ENCODE results near the gene CAPS2.
"Not testable (repeated sequence)": the region's sequence is repeated elsewhere in the genome, so short reads cannot be mapped to it uniquely, and the experiment has no call there.

The CAPS2 gene

GRCh38 chr12:75329918-75330826 lies at the start of gene CAPS2:
TSS of gene CAPS2 (minus strand) at chr12:75330324. CDS start at chr12:75326498, 3,826 bp downstream.
- DNase-seq, result peak; percentile 81

DNA sequence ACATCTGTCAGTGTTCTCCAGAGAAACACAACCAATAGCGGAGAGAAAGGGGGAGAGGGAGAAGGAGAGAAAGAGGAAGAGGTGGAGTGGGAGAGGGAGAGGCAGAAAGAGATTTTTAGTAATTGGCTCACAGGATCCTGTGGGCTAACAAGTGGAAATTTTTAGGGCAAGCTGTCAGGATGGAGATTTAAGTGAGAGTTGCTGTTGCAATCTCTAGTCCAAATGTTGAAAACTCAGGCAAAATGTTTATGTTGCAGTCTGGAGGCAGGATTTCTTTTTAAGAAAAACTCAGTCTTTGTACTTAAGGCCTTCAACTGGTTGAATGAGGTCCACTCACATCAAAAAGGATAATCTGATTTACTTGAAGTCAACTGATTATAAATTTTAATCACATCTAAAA lies 48.2 kb upstream of the CAPS2 start:
- peak; percentile 18 for DNase-seq

DNA sequence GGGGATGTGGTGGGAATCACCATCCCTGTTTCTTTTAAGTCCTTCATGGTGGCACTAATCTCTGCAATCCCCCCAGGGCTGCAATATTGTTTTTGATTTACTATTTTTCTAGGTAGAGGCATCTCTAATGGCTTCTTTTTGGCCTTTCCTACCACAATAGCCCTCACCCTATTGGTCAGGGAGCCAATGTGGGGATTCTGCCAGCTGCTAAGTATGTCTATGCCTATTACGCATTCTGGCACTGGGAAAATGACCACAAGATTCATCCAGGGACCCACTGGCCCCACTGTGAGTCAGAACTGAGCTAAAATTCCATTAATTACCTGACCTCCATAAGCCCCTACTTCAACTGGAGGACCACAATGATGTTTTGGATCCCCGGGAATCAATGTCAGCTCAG lies 44.8 kb upstream of the CAPS2 start:
- peak; percentile 9 for DNase-seq

GRCh38 chr12:75366629-75367028 lies 36.5 kb upstream of the CAPS2 start:
- peak; percentile 46 for DNase-seq

DNA sequence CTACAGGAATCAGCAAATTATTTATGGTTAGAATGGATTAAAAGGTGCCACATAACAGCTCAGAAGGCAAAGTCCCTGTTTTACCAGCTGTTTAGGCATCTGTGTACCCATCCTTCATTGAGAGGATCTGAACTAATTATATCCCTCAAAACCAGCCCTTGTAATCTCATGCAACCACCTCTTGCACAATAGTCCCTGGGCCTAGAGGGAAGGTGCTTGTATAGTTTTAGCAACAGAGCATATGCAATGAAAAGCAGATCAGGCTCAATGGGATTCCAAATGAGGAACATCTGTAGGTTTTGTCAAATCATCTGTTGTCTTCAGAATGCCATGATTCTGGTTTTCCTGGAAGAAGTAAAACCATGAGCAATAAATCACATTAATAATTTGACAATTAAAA lies 34.8 kb upstream of the CAPS2 start:
- DNase-seq, result peak; percentile 70

- no peak for DNase-seq
Measured at GRCh38 chr12:75361408-75361807, 31.3 kb upstream of the CAPS2 start.

- no peak for DNase-seq
Measured at GRCh38 chr12:75360920-75361319, 30.8 kb upstream of the CAPS2 start.

DNA sequence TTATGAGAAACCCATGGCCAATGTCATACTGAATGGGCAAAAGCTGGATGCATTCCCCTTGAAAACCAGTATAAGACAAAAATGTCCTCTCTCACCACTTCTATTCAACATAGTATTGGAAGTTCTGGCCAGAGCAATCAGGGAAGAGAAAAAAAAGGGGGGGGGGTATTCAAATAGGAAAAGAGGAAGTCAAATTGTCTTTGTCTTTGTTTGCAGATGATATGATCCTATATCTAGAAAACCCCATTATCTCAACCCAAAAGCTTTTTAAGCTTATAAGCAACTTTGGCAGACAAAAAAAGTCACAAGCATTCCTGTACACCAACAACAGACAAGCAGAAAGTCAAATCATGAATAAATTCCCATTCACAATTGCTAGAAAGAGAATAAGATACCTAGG lies 23.9 kb upstream of the CAPS2 start:
- no peak for DNase-seq

DNA sequence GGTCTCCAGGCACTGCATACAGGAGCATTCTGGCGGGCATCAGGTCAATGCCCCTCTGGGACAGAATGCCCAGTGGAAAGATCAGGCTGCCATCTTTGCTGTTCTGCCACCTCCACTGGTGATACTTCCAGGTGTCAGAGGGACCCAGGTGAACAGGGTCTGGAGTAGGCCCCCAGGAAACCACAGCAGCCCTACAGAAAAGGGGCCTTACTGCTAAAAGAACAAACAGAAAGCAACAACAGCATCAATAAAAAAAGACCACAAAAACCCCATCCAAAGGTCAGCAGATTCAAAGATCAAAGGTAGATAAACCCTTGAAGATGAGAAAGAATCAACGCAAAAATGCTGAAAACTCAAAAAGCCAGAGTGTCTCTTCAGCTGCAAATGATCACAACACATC lies 20.3 kb upstream of the CAPS2 start:
- no peak for DNase-seq

DNA sequence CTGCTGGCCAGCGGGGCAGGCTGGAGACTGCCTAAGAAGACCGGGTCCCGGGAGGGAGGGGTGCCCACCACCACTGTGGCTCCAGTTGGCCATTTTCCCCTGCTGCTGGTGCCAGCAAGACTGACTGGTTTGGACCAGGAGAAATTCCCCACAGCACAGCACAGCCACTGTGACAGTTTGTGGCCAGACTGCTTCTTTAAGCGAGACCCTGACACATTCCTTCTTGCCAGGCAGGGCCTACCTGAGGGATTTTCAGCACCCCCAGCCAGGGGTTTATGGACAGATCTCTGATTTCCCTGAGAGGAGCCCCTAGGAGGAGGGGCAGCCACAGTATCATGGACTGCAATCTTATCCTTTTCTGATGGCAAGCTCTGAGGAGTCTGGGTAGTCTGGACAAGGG lies 19.8 kb upstream of the CAPS2 start:
- DNase-seq, result no peak

DNA sequence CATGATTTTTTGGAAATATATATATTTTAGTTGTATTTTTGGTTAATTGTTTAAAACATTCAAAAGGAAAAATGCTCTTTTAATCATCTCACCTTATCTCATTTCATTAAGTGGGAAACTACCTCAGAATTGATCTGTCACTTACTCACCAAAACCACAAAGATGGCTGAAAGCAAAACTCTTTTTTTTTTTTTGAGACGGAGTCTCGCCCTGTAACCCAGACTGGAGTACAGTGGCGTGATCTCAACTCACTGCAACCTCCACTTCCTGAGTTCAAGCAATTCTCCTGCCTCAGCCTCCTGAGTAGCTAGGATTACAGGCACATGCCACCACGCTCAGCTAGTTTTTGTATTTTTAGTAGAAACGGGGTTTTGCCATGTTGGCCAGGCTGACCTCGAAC lies 16.1 kb upstream of the CAPS2 start:
- not testable (repeated sequence) for DNase-seq

DNA sequence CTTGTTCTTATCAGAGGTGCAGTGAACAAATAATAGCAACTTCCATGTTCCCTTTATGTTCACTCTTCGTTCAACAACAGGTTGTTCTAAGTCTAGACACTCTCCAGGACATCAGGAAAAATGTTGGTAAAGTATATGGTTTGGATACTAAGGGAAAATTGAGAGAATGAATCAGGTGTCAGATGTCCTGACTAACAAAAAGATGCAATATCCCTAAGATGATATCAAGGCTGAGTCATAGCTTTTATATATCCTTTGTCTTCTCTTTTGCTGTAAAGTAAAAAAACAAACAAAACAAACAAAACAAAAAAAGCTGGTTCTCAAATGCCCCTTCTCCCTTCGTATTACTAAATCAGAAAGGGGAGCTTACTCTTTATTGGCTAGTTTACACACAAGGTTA lies 15.4 kb upstream of the CAPS2 start:
- no peak for DNase-seq

GRCh38 chr12:75341873-75342272 lies 11.7 kb upstream of the CAPS2 start:
- peak; percentile 5 for DNase-seq

GRCh38 chr12:75337905-75338304 lies 7.8 kb upstream of the CAPS2 start:
- DNase-seq, result no peak

DNA sequence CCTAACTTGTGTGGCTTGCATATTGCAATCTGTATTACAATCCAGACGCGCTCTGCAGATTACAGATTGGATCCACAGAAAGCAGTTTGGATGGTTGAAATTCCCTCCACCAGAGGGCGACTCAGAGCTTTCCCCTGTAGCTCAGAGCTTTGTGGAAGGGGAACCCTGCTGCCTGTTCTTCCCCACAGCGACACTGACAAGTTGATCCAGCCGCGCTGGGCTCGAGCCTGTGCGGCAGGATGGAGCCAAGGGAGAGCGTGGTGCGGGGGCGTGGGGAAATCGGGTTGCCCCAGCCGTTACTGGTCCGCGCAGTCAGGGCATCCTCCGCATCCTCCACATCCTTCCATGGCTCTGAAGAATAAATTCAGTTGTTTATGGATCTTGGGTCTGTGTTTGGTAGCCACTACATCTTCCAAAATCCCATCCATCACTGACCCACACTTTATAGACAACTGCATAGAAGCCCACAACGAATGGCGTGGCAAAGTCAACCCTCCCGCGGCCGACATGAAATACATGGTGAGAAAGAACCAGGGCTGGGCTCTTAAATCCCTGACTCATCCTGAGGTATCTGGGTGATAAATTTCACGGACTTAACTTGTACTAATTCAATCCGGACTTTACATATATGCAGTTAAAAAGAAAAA lies 4.4 kb upstream of the CAPS2 start, which contains the start of gene GLIPR1L1:
Gene GLIPR1L1 (plus strand): TSS at position 287 of the 647 bp plus-strand sequence. CDS start 59 bp downstream, at position 346.
- peak; percentile 92 for DNase-seq

DNA sequence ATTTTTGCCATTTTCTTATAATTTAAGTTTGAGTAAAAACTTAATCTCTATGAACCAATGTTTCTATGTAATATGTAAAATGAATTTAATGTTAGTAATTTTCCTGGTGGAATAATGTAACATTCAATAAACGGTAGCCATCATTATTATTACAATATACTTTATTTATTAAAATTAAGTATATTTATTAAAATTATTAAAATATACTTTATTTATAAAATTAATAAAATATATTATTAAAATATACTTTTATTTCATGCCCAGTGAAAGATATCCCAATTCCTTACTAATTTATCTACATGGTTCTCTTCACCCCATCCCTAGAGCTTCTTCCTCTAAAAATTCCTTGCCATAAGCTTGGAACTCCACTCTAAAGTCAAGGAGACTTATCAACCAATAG lies 2.5 kb downstream of the CAPS2 start:
- DNase-seq, result no peak

DNA sequence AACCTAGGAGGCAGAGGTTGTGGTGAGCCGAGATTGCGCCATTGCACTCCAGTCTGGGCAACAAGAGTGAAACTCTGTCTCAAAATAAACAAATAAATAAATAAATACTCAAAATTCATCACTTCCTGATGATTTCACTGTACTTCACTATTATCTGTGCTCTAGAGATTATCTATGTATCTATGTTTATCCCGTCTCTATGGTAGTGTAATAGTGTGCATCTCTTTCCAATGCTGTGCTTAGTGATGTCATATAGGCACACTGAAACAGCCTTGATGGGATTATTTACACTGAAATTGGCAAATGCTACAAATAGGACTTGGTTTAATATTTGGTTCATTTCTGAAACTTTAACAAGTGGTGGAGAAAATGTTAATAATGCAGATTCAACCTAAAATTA lies 6.5 kb downstream of the CAPS2 start:
- no peak for DNase-seq

DNA sequence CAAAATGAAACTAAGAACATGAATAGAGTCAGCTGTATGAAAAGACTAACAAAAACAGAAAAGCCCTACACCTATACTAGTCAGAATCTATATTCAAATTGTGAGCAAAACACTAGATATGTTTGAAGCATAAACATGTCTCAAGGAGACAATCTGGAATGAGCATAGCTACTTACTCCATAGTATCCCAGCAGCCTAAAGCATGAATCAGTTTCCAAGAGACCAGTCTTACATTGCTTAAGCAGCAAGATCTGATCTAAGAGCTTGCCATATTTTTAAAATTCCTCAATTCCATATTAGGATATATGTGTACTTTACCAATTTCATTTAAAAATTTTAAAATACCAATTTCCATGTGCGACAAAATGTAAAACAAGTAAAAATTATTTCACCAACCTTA lies 7.7 kb downstream of the CAPS2 start:
- DNase-seq, result peak; percentile 65

DNA sequence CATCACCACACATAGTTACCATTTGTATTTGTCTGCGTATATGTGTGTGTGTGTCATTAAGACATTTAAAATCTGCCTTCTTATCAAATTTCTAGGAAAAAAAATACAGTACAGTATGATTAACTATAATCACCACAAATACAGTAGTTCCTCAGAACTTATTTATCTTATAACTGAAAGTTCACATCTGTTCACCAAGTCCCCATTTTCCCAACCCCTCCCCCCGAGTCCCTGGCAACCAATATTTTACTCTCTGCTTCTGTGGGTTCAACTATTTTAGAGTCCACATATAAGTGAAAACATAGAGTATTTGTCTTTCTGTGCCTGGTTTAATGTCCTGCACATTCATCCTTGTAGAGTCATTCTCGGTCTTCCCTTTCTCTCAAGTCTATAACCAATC lies 12.3 kb downstream of the CAPS2 start:
- DNase-seq, result no peak

GRCh38 chr12:75315518-75315917 lies 14.6 kb downstream of the CAPS2 start:
- DNase-seq, result peak; percentile 79

DNA sequence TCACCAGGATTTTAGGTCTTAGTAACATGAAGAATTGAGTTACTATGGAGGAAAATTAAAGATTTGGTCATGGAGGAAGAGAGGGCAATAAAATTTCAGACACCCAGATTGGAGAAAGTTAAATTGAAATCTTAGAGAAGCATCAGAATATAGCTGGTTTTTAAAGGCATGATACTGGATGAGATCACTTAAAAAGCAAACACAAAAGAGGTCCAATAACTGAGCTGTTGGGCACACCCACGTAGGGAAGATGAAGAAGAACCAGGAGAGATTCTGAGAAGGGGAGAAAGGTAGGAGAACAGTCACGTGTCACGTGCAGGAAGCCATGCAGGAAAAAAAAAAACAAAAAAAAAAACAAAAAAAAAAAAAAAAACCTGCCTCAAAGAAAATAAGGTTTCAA lies 18.8 kb downstream of the CAPS2 start:
- DNase-seq, result no peak

DNA sequence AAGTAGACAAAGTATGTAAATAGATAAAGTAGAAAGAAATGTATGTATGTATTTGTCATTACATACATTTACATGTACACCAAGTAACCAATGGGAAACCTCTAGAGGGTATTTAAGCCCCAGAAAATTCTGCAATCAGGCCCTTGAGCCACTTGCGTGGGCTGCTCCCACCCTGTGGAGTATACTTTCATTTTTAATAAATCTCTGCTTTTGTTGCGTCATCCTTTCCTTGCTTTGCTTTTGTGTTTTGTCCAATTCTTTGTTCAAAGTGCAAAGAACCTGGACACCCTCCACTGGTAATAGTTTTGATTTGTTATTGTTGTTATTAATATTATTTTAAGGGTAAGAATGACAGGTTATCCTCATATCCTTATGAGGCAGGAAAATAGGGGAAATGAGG lies 21.8 kb downstream of the CAPS2 start:
- no peak for DNase-seq

DNA sequence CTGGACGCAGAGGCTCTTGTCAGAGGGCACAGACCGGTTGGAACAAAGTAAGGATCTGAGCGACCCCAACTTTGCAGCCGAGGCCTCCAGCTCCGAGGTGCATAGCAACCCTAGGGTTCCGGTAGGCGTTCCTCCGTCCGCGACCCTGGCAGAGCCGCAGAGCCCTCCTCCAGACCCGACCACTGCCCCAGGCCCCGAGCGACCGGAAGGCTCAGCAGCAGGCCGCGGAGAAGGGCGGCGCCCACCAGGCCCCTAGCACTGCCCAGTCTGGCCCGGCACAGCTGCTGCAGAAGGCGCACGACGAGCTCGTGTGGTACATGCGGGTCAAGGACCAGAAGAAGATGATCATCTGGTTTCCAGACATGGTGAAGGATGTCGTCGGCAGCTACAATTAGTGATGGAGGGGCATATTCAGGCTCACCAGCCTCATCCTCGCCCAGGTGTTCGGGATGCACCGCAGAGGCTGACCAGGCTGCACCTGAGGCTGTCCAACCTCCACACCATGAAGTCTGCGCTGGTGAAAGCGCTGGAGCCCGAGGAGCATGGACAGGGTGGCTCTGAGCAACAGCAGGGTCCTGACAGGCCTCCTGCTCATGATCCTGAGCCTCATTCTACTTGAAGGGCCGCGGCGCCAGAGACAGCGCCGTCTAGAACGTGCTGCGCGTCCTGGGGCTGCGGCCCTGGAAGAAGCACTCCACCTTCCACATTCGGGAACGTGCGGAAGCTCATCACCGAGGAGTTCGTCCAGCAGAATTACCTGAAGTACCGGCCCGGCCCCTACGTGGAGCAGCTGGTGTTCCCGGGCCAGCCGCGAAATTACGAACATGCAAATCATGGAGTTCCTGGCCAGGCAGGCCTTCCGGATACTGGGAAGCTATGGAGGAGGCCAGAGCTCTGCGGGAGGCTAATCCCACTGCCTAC lies 24.5 kb downstream of the CAPS2 start:
- no peak for DNase-seq
